Adrenal gland (tissue), 12 donors: Measurements from ENCODE around the gene BAK1. TPM values are rescaled to one million over a fixed set of nuclear protein-coding genes. Genes with fewer than 3 reads are reported as not detected.

Source experiments
- DNase-seq, 7 donors: peaks; one replicate each; pipeline ENCODE4 v3.0.0-alpha.2; 2019 to 2020
- H3K27ac ChIP-seq, 5 donors: fragments of 200-600 bp; sonication (generic) in 4 of 5; 1 replicate in 3 of 5; 2 replicates in 2 of 5; pipeline versions ENCODE4 v1.5.1 to v1.8.0; 2016 to 2020; ENCODE audit warnings: mild to moderate bottlenecking in 1 of 5
- H3K27me3 ChIP-seq: fragments of 200-600 bp; 2 replicates; pipeline ENCODE4 v1.8.0; 2021
- H3K36me3 ChIP-seq, 2 donors: fragments of 200-600 bp; replicated peaks in 1 of 2; 1 replicate in 1 of 2; 2 replicates in 1 of 2; pipeline versions ENCODE4 v1.5.1 to v1.8.0; 2018 to 2022
- H3K4me1 ChIP-seq, 2 donors: fragments of 200-600 bp; replicated peaks in 1 of 2; 1 replicate in 1 of 2; 2 replicates in 1 of 2; pipeline versions ENCODE4 v1.5.1 to v1.8.0; 2018 to 2021
- H3K4me3 ChIP-seq, 4 donors: fragments of 200-600 bp; sonication (generic) in 3 of 4; one replicate each; pipeline ENCODE4 v1.5.1; 2016 to 2018
- H3K9me3 ChIP-seq, 3 donors: fragments of 200-600 bp; sonication (generic) in 1 of 3; replicated peaks in 1 of 3; 1 replicate in 2 of 3; 2 replicates in 1 of 3; pipeline versions ENCODE4 v1.5.1 to v1.8.0; 2016 to 2021
- POLR2A ChIP-seq, 2 donors: fragments of 450-650 bp; IDR thresholded peaks; one replicate each; pipeline ENCODE4 v1.6.1; 2017; ENCODE audit warnings: antibody characterized with exemption in 2 of 2, mild to moderate bottlenecking in 2 of 2, moderate library complexity in 1 of 2
- WGBS, 4 donors: extraction: QIAGEN DNeasy Blood & Tissue Kit in 2 of 4; methylation state at CpG; one replicate each; pipeline versions ENCODE4 v1.1.5 to v1.1.7; 2013 to 2017; 5-methylcytosine and 5-hydroxymethylcytosine counted together
- intact Hi-C, 2 donors: fragments of 100-400 bp; cut with DNase I; formaldehyde crosslinking; loops; one replicate each; pipeline versions ENCODE4 v1.14.1 to v1.15.0; 2022 to 2023
- polyA plus RNA-seq, 3 donors: library from polyadenylated mRNA; stranded (reverse); fragments of 200-250 nt in 2 of 3; fragments of 350-450 nt in 1 of 3; fragmentation: Illumina TruSeq in 1 of 3; extraction: RNeasy Lipid Tissue Mini Kit (QIAGEN cat#74804) in 1 of 3; gene quantifications; one replicate each; pipeline ENCODE4 v1.2.3, GENCODE V29; 2013 to 2014
- total RNA-seq, 9 donors: library from RNA; depleted of rRNA in 4 of 9; stranded (reverse); fragments of >200 nt in 4 of 9; fragments of 120-200 nt in 1 of 9; fragmentation: NEBNext Ultra II Directional in 1 of 9; extraction: Animal tissue kit (Norgen Biotek cat#: 25700) in 1 of 9; gene quantifications; one replicate each; pipeline versions ENCODE4 v1.1.0 to v1.2.4, GENCODE V29; 2013 to 2023
- TF ChIP-seq, protein P1 (sequence below), 6 experiments: fragments of 450-650 bp in 4 of 6; fragments of 200-600 bp in 2 of 6; sonication (generic) in 1 of 6; IDR thresholded peaks; 1 replicate in 5 of 6; 2 replicates in 1 of 6; pipeline versions ENCODE4 v1.5.1 to v1.8.0; 2016 to 2021; ENCODE audit warnings: antibody characterized with exemption in 6 of 6, mild to moderate bottlenecking in 2 of 6, moderate library complexity in 1 of 6
- donor health status: healthy with polysubstance abuse.
- donor health status: Bipolar disorder and iron deficiency.
- donor health status: DM: yes; HTN: yes; CAD: no.
- donor health status: DM: no; HTN: no; CAD: no.
- donor health status: DM: no; HTN: no; CAD: no.
- donor health status: DM: yes; HTN: yes; CAD: no.

BAK1 gene
- total and polyA plus RNA-seq, 12 donors: 9.7 to 51.9 (median 23.3) TPM

DNA sequence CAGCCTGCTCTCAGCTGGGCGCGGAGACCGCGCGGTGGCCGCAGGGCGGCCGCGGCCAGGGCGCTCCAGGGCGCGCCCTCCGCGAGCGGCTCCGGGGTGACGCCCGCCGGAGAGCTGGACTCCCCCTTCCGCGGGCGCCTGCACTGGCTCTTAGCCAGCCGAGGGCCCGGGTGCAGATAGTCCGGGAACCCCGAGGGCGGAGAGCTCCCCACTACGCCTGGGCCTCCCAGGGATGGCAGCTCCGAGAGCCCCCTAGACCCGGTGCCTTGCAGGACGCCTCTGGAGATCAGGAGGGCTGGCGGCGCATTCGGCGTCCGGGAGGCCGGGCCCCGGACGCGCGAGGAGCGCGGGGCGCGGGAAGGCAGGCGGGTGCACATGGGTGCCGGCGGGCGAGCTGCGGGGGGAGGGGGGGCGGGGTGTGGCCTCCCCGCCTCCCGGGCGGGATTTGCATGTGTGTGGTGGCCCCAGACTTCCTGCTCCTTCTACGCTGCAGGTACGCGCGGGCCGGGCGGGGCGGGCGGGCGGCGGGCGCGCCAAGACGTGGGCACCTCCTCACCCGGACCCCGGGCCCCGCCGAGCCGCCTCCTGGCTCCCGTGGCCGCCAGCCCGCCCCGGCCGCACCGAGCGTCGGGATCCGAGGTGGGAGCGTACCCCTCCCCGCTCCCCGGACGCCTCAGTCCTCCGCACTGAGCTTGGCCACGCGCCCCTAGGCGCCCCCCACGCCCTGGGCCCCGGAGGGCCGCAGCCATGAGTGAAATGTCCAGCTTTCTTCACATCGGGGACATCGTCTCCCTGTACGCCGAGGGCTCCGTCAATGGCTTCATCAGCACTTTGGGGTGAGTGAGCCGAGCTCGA is 41.0 kb upstream of the BAK1 start, which contains the start of gene ITPR3:
ITPR3 (plus strand) TSS at position 467 of the 855 bp plus-strand sequence; CDS start at position 748, 281 bp downstream.
- intact Hi-C loops: no loop called here
- DNase-seq: peak in 5 of 7 donors; percentile 26 to 55 (median 46)
- Histone ChIP-seq H3K9me3 (no peaks in the 10 kb centered on the region), H3K4me1 (peaks cover 30 to 37% of the 10 kb centered on the region in 2 donors), H3K27me3 (no peaks in the 10 kb centered on the region), H3K4me3 (peak within 1 kb of the TSS; percentile 10 to 87 (median 50)), H3K36me3 (no peaks in the 10 kb centered on the region), H3K27ac (peak within 1 kb of the TSS; percentile 46 to 84 (median 69))
- 0% methylated on average over 3 to 99 of the region's 99 CpGs; no CpG with 5 or more reads in 1 of the 4 donors for WGBS, 4 donors
- TF ChIP-seq, protein P1, sequence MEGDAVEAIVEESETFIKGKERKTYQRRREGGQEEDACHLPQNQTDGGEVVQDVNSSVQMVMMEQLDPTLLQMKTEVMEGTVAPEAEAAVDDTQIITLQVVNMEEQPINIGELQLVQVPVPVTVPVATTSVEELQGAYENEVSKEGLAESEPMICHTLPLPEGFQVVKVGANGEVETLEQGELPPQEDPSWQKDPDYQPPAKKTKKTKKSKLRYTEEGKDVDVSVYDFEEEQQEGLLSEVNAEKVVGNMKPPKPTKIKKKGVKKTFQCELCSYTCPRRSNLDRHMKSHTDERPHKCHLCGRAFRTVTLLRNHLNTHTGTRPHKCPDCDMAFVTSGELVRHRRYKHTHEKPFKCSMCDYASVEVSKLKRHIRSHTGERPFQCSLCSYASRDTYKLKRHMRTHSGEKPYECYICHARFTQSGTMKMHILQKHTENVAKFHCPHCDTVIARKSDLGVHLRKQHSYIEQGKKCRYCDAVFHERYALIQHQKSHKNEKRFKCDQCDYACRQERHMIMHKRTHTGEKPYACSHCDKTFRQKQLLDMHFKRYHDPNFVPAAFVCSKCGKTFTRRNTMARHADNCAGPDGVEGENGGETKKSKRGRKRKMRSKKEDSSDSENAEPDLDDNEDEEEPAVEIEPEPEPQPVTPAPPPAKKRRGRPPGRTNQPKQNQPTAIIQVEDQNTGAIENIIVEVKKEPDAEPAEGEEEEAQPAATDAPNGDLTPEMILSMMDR (IDR thresholded peaks at IDR 0.05): no peak
- no peak for TF ChIP-seq POLR2A (IDR thresholded peaks at IDR 0.05)

DNA sequence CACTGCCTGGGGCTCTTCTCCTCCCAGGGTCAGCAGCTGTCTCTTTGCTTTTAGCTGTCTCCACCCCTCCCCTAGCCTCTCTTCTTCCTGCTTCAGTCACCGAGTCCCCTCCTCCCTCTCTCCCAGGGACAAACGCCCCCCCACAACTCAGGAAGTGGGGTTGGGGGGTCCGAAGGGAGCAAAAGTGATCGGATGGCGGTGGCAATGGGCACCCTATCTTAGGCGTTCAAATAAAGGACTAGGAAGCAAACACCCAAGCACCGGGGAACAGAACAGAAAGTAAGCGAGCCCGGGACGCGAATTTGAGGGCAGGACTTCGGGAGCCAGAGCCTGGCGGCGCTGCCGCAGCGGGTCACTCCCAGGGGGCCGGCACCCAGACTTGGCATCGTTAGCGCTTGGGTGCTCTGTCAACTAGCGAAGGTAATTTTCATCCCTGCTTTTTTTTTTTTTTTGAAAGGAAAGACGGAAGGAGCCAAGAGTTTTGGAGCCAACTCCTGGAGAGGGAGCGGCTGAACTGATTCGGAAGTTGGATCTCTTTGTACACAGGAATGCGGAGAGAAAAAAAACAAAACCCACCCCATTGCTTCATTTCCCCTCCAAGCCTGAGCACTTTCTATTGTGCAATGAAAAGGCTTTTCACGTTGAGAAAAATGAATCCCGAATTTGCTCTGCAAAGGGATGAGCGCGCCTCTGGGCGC is 40.2 kb upstream of the BAK1 start:
- peak in 4 of 7 donors; percentile 43 to 53 (median 50) for DNase-seq
- H3K4me1 ChIP-seq: peaks cover 30 to 37% of the 10 kb centered on the region in 2 donors
- intact Hi-C loops: no loop called here

DNA sequence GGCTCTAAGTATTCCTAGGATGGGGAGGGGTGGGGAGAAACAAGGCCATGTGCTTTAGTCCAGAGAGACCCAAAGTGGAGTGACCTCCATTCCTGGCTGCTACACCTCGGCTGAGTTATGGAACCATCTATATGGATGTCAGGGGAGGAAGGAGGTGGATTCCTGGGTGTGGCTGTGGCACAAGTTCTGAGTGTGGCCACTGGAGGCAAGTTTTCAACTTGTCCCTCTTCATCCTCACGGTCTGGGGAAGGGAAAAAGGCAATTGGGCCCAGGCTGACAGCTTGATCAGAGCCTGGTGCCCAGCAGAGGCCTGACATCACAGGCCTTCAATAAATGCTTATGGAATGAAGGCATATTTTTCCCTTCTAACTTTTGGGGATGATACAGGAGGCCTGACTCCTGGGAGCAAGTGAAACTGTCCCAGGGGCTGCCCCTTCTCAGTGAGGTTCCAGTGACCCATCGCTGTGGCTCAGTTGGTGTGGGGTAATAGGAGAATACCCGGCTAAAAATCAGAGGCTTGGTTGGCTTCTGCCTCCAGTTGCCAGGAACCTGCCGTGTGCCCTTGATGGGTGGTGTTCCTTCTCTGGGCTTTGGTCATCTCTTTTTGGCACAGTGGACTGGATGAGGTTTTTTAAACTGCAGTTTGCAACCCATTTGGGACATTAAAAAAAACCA is 39.2 kb upstream of the BAK1 start:
- DNase-seq: peak in 1 of 7 donors; percentile 25
- Histone ChIP-seq H3K4me1 (peaks cover 22 to 34% of the 10 kb centered on the region in 2 donors), H3K27ac (peak overlapping the region in 3 of 5 donors; percentile 69 to 84 (median 76)), H3K36me3 (no peaks in the 10 kb centered on the region), H3K27me3 (no peaks in the 10 kb centered on the region), H3K4me3 (no peak overlapping the region), H3K9me3 (no peaks in the 10 kb centered on the region)
- WGBS, 4 donors: 39 to 59% (median 51%) methylated on average over 5 of the region's 5 CpGs
- TF ChIP-seq, protein P1 (IDR thresholded peaks at IDR 0.05): no peak
- TF ChIP-seq POLR2A (IDR thresholded peaks at IDR 0.05): no peak
- intact Hi-C loops: no loop called here

More for the DNA sequence above, 40.2 kb upstream of the BAK1 start:
- H3K27ac ChIP-seq: peak overlapping the region; percentile 46 to 84 (median 69)
- WGBS, 4 donors: 0 to 1% (median 1%) methylated on average over 15 to 29 of the region's 29 CpGs
- no peaks in the 10 kb centered on the region for H3K36me3 ChIP-seq
- peak overlapping the region; percentile 10 to 87 (median 50) for H3K4me3 ChIP-seq
- H3K9me3 ChIP-seq: no peaks in the 10 kb centered on the region
- no peak for TF ChIP-seq POLR2A (IDR thresholded peaks at IDR 0.05)
- TF ChIP-seq, protein P1 (IDR thresholded peaks at IDR 0.05): no peak
- H3K27me3 ChIP-seq: no peaks in the 10 kb centered on the region
